ENCODE data around the gene OBSCN.

The OBSCN gene

GRCh38 chr1:228211531-228212414 lies 3.9 kb downstream of the OBSCN start:
- H3K27ac ChIP-seq (ENCODE audit: low read depth, low read length, poor library complexity, severe bottlenecking) = no peak overlapping the region
- H3K79me2 ChIP-seq (ENCODE audit: insufficient read depth, low read length) = no peaks in the 10 kb centered on the region
- H3K27me3 ChIP-seq (ENCODE audit: insufficient read depth, low read length) = no peaks in the 10 kb centered on the region
- H3K4me3 ChIP-seq (ENCODE audit: low read depth, low read length, poor library complexity, severe bottlenecking) = no peak overlapping the region
- H2AFZ ChIP-seq (ENCODE audit: low read length) = no peak overlapping the region
- no peaks in the 10 kb centered on the region for H3K36me3 ChIP-seq (ENCODE audit: insufficient read depth, low read length)
- no peaks in the 10 kb centered on the region for H3K9me3 ChIP-seq (ENCODE audit: low read length)
- H3K9ac ChIP-seq (ENCODE audit: low read length) = no peak overlapping the region
- H3K4me1 ChIP-seq (ENCODE audit: insufficient read depth, low read length, severe bottlenecking) = peaks cover 4% of the 10 kb centered on the region
- no peak overlapping the region for H3K4me2 ChIP-seq (ENCODE audit: low read length)
- no peaks in the 10 kb centered on the region for H3F3A ChIP-seq (ENCODE audit: insufficient read depth, low read length)
- H4K20me1 ChIP-seq (ENCODE audit: insufficient read depth, low read length) = no peaks in the 10 kb centered on the region
- TF ChIP-seq CTCF (IDR thresholded peaks at IDR 0.05; ENCODE audit: low read length) = no peak
- no peak for TF ChIP-seq EZH2 (IDR thresholded peaks at IDR 0.05; ENCODE audit: borderline replicate concordance, low read length)
- no peaks in the 10 kb centered on the region for H3K9me2 ChIP-seq (ENCODE audit: low read depth, low read length)

GRCh38 chr1:228212415-228212965 lies 4.6 kb downstream of the OBSCN start:
- H4K20me1 ChIP-seq (ENCODE audit: insufficient read depth, low read length) = no peaks in the 10 kb centered on the region

More at GRCh38 chr1:228212415-228212965, 4.6 kb downstream of the OBSCN start:
- Histone ChIP-seq H3K9me3 (ENCODE audit: low read length) (no peaks in the 10 kb centered on the region), H3K9ac (ENCODE audit: low read length) (no peak overlapping the region), H3K79me2 (ENCODE audit: insufficient read depth, low read length) (no peaks in the 10 kb centered on the region), H3K4me3 (ENCODE audit: low read depth, low read length, poor library complexity, severe bottlenecking) (no peak overlapping the region), H3K27me3 (ENCODE audit: insufficient read depth, low read length) (no peaks in the 10 kb centered on the region), H3K27ac (ENCODE audit: low read depth, low read length, poor library complexity, severe bottlenecking) (no peak overlapping the region), H3K36me3 (ENCODE audit: insufficient read depth, low read length) (no peaks in the 10 kb centered on the region), H3K9me2 (ENCODE audit: low read depth, low read length) (no peaks in the 10 kb centered on the region), H3F3A (ENCODE audit: insufficient read depth, low read length) (no peaks in the 10 kb centered on the region), H2AFZ (ENCODE audit: low read length) (no peak overlapping the region), H3K4me1 (ENCODE audit: insufficient read depth, low read length, severe bottlenecking) (peaks cover 4% of the 10 kb centered on the region), H3K4me2 (ENCODE audit: low read length) (no peak overlapping the region)
- TF ChIP-seq CTCF (IDR thresholded peaks at IDR 0.05; ENCODE audit: low read length) (no peak), EZH2 (IDR thresholded peaks at IDR 0.05; ENCODE audit: borderline replicate concordance, low read length) (no peak)
